Muscle of leg (tissue), 11 donors: ENCODE results near the gene BTBD9. TPM values are rescaled to one million over a fixed set of nuclear protein-coding genes. Genes with fewer than 3 reads are reported as not detected.

Source experiments
- DNase-seq: peaks from one replicate; pipeline ENCODE4 v3.0.0; 2013
- H3K27ac ChIP-seq: one replicate; pipeline ENCODE4 v1.5.1; 2013; ENCODE audit warnings: mild to moderate bottlenecking, low read length, control low read depth
- H3K27me3 ChIP-seq: one replicate; pipeline ENCODE4 v1.6.1; 2013; ENCODE audit warnings: low read length; ENCODE audit not compliant: control insufficient read depth, insufficient read depth
- H3K36me3 ChIP-seq: one replicate; pipeline ENCODE4 v1.6.1; 2013; ENCODE audit warnings: low read length; ENCODE audit not compliant: control insufficient read depth, insufficient read depth
- H3K4me1 ChIP-seq: one replicate; pipeline ENCODE4 v1.6.1; 2013; ENCODE audit warnings: low read length; ENCODE audit not compliant: control insufficient read depth, insufficient read depth
- H3K4me3 ChIP-seq: one replicate; pipeline ENCODE4 v1.5.1; 2013; ENCODE audit warnings: low read length, control low read depth
- H3K9me3 ChIP-seq: replicated peaks from 2 replicates; pipeline ENCODE4 v1.6.1; 2013; ENCODE audit warnings: low read depth, low read length; ENCODE audit not compliant: control insufficient read depth
- WGBS: methylation state at CpG from one replicate; pipeline ENCODE4 v1.1.5; 2013; ENCODE audit warnings: missing lambda C conversion rate; ENCODE audit not compliant: insufficient coverage; 5-methylcytosine and 5-hydroxymethylcytosine counted together
- polyA plus RNA-seq, 8 donors: library from polyadenylated mRNA; unstranded; fragments of 120-200 nt; gene quantifications; one replicate each; pipeline versions ENCODE4 v1.2.1 to v1.2.3, GENCODE V29; 2013; ENCODE audit warnings: inconsistent platforms in 1 of 8, low replicate concordance in 1 of 8; ENCODE audit not compliant: insufficient read length in 8 of 8, insufficient read depth in 1 of 8
- total RNA-seq: library from RNA; stranded (reverse); fragments of 120-200 nt; gene quantifications from one replicate; pipeline ENCODE4 v1.2.4, GENCODE V29; 2013

BTBD9 gene
- total and polyA plus RNA-seq, 9 donors: 6.5 to 10.5 (median 8.2) TPM

- H3K27ac ChIP-seq: no peak overlapping the region
- no peaks in the 10 kb centered on the region for H3K36me3 ChIP-seq
- H3K9me3 ChIP-seq: no peaks in the 10 kb centered on the region
- no peaks in the 10 kb centered on the region for H3K4me1 ChIP-seq
- 68% methylated on average over 2 of the region's 5 CpGs for WGBS
- H3K27me3 ChIP-seq: no peaks in the 10 kb centered on the region
- H3K4me3 ChIP-seq: no peak overlapping the region
- DNase-seq: no peak
These were observed 10.6 kb upstream of the BTBD9 start for GRCh38 chr6:38650207-38650752.

GRCh38 chr6:38649744-38650143 is 10.0 kb upstream of the BTBD9 start:
- no peaks in the 10 kb centered on the region for H3K27me3 ChIP-seq
- DNase-seq: no peak
- H3K36me3 ChIP-seq: no peaks in the 10 kb centered on the region
- no peaks in the 10 kb centered on the region for H3K4me1 ChIP-seq
- no peak overlapping the region for H3K4me3 ChIP-seq
- no CpG with 5 or more reads among the region's 2 CpGs for WGBS
- no peak overlapping the region for H3K27ac ChIP-seq
- no peaks in the 10 kb centered on the region for H3K9me3 ChIP-seq

GRCh38 chr6:38648629-38649028 is 8.9 kb upstream of the BTBD9 start:
- H3K4me3 ChIP-seq: no peak overlapping the region
- H3K27ac ChIP-seq: no peak overlapping the region
- no peaks in the 10 kb centered on the region for H3K27me3 ChIP-seq

GRCh38 chr6:38646166-38646878 is 6.6 kb upstream of the BTBD9 start:
- H3K9me3 ChIP-seq: no peaks in the 10 kb centered on the region
- H3K27ac ChIP-seq: no peak overlapping the region
- no peaks in the 10 kb centered on the region for H3K4me1 ChIP-seq
- no peaks in the 10 kb centered on the region for H3K27me3 ChIP-seq
- H3K4me3 ChIP-seq: no peak overlapping the region
- H3K36me3 ChIP-seq: no peaks in the 10 kb centered on the region
- peak; percentile 7 for DNase-seq
- no CpG with 5 or more reads among the region's 3 CpGs for WGBS

More at GRCh38 chr6:38648629-38649028, 8.9 kb upstream of the BTBD9 start:
- H3K36me3 ChIP-seq: no peaks in the 10 kb centered on the region
- DNase-seq: no peak
- no peaks in the 10 kb centered on the region for H3K4me1 ChIP-seq
- no peaks in the 10 kb centered on the region for H3K9me3 ChIP-seq

GRCh38 chr6:38644951-38645350 is 5.2 kb upstream of the BTBD9 start:
- Histone ChIP-seq H3K27me3 (no peaks in the 10 kb centered on the region), H3K4me1 (peaks cover 7% of the 10 kb centered on the region), H3K36me3 (no peaks in the 10 kb centered on the region), H3K4me3 (no peak overlapping the region), H3K9me3 (no peaks in the 10 kb centered on the region), H3K27ac (no peak overlapping the region)
- no CpG with 5 or more reads among the region's 1 CpG for WGBS
- DNase-seq: peak; percentile 24

DNA sequence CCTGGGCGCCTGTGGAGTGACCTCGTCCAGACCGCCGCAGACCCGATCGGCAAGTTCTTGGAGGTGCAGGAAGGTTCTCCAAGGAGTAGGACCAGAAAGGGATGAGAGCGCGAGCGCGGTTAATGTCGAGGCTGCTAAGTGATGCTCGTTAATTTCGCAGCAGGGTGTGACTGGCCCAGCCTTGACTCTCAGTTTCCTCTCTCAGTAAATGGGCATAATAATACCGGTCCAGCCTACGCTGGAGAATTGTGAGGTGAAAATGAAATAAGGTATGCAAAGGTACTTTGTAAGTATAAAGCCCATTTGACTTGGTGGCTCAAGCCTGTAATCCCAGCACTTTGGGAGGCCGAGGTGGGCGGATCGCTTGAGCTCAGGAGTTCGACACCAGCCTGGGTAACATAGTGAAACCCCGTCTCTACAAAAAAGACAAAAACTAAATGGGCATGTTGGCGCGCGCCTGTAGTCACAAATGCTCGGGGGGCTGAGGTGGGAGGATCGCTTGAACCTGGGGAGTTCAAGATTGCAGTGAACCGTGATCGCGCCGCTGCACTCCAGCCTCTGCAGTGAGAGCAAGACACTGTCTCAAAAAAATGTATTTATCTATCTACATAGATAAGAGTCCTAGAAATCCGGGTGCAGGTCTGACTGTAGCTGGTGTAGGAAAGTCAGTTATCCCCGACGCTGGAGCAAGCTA is 634 bp upstream of the BTBD9 start:
- peak; percentile 16 for DNase-seq

DNA sequence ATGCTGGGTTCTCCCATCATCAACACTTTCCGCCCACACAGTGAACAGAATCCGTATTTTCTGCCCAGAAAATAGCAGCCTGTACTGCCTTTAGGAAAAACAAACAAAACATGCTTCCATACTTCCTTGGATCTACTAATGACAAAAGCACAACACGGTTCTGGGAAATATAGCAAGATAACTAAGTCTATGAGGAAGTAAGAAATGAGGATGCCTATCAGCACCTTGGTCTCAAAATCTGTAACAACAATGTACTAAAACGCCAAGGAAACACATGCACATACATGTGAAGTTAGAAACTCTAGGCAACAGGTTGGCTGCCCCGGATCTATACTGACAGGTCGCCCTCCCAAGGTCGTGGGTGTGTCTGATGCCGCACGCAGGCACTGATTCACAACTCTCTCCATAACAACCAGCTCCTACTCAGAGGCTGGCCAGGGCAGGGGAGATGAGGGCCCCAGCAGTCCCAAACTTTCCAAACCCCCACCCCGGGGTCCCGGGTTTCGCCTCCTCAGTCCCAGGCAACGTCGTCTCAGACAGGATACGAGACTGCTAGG is 710 bp downstream of the BTBD9 start:
- 0% methylated on average over 2 of the region's 15 CpGs for WGBS
- peaks cover 9% of the 10 kb centered on the region for H3K4me1 ChIP-seq
- H3K4me3 ChIP-seq: peak overlapping the region; percentile 92
- DNase-seq: no peak
- peak overlapping the region; percentile 95 for H3K27ac ChIP-seq
- no peaks in the 10 kb centered on the region for H3K27me3 ChIP-seq
- no peaks in the 10 kb centered on the region for H3K9me3 ChIP-seq
- no peaks in the 10 kb centered on the region for H3K36me3 ChIP-seq

More for the DNA sequence above, 634 bp upstream of the BTBD9 start:
- Histone ChIP-seq H3K9me3 (no peaks in the 10 kb centered on the region), H3K27me3 (no peaks in the 10 kb centered on the region), H3K27ac (peak overlapping the region; percentile 95), H3K4me1 (peaks cover 9% of the 10 kb centered on the region), H3K36me3 (no peaks in the 10 kb centered on the region), H3K4me3 (peak overlapping the region; percentile 92)
- 4% methylated on average over 18 of the region's 32 CpGs for WGBS

- H3K27ac ChIP-seq: no peak overlapping the region
- DNase-seq: no peak
- H3K36me3 ChIP-seq: no peaks in the 10 kb centered on the region
- no peak overlapping the region for H3K4me3 ChIP-seq
- WGBS: 76% methylated on average over 4 of the region's 5 CpGs
- no peaks in the 10 kb centered on the region for H3K27me3 ChIP-seq
- H3K9me3 ChIP-seq: no peaks in the 10 kb centered on the region
- H3K4me1 ChIP-seq: peaks cover 9% of the 10 kb centered on the region
These were observed 2.0 kb downstream of the BTBD9 start for GRCh38 chr6:38637756-38638155.

GRCh38 chr6:38636027-38636426 is 3.7 kb downstream of the BTBD9 start:
- H3K4me3 ChIP-seq: no peak overlapping the region
- peaks cover 9% of the 10 kb centered on the region for H3K4me1 ChIP-seq
- H3K27ac ChIP-seq: no peak overlapping the region
- H3K36me3 ChIP-seq: no peaks in the 10 kb centered on the region
- H3K9me3 ChIP-seq: peaks cover 4% of the 10 kb centered on the region
- 90% methylated on average over 1 of the region's 1 CpG for WGBS
- H3K27me3 ChIP-seq: no peaks in the 10 kb centered on the region
- no peak for DNase-seq

- no CpG with 5 or more reads among the region's 1 CpG for WGBS
These were observed 5.2 kb downstream of the BTBD9 start for GRCh38 chr6:38634518-38634917.

More at GRCh38 chr6:38634518-38634917, 5.2 kb downstream of the BTBD9 start:
- DNase-seq: no peak
- H3K36me3 ChIP-seq: no peaks in the 10 kb centered on the region
- no peak overlapping the region for H3K27ac ChIP-seq
- no peaks in the 10 kb centered on the region for H3K27me3 ChIP-seq
- peaks cover 4% of the 10 kb centered on the region for H3K9me3 ChIP-seq
- no peak overlapping the region for H3K4me3 ChIP-seq
- peaks cover 3% of the 10 kb centered on the region for H3K4me1 ChIP-seq
